ENCODE measurements around the gene DYNLT2.

DNA sequence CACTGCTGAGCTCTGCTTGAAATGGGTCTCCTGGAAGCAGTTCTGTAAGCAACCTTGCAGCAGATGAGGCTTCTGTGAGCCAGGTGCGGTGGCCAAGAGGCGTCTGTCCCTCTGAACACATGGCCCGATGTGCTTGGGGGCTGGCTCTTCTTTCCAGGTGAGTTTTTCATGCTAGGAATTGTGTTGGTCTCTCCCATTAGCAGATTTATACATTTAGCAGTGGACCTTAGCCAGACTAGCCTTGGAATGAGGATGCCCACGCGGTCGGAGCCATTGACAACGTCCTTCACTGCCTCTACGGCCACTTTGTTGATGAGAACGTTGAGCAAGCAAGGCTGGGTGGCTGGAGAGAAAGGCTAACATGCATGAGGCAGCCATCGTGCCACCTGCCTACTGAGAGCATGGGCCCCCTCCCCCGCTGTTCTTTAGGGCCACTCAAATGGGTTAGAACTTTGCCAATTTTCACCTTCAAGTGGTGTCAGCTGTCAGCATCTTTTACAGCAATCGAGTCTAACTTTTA, 33.5 kb upstream of the DYNLT2 start:
- TF ChIP-seq EZH2phosphoT487 (IDR thresholded peaks at IDR 0.05; ENCODE audit: insufficient read depth, low read depth) (no peak), EZH2 (IDR thresholded peaks at IDR 0.05; ENCODE audit: insufficient read depth, poor library complexity, severe bottlenecking) (no peak)

Data from GM23248 (cell line).